GM18526 (cell line): ENCODE data around the gene SEC14L1.

Source experiments
- POLR2A ChIP-seq: IDR thresholded peaks from 3 replicates; pipeline ENCODE4 v1.6.1; 2011; ENCODE audit not compliant: insufficient read length; ENCODE audit errors: extremely low read depth

SEC14L1 gene

GRCh38 chr17:77210331-77210730, 69.6 kb downstream of the SEC14L1 start:
- TF ChIP-seq POLR2A, result no peak

- no peak for TF ChIP-seq POLR2A
Measured at GRCh38 chr17:77210946-77211541, 70.3 kb downstream of the SEC14L1 start.

GRCh38 chr17:77211681-77212080, 70.9 kb downstream of the SEC14L1 start:
- TF ChIP-seq POLR2A, result no peak

DNA sequence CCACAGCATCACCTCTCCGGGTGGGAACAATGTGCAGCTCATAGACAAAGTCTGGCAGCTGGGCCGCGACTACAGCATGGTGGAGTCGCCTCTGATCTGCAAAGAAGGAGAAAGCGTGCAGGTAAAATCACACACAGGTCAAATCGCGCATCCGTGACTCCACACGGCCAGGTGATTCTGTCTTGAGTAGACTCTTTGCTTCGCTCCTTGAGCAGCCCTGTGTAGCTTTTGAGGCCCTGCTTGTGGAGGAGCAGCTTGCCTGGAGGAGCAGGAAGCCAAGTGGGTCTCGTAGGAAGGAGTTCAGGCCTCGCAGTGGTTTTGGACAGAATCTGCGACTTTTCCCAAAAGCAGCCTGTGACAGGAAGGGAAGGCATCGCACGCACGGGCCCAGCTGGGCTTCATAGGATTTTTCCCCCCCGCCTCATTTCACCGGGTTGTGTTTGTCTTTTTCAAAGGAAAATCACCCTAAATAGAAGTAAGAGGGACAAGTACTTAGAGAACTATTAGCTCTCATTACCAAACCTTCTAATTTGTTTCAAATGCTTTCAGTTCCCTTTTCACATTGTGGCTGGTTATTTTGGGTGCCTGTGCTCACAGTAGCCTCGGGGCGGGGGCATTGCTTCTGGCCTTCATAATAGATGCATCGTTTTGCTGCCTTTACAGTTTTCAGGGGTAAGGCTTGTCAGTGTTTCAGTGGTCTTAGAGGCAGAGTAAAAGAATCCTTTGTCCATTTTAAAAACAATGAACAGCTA, 71.5 kb downstream of the SEC14L1 start:
- TF ChIP-seq POLR2A, result no peak

- no peak for TF ChIP-seq POLR2A
Measured at GRCh38 chr17:77212833-77213777, 72.3 kb downstream of the SEC14L1 start.

GRCh38 chr17:77213778-77214132, 73.0 kb downstream of the SEC14L1 start:
- TF ChIP-seq POLR2A, result no peak

- TF ChIP-seq POLR2A, result no peak
Measured at GRCh38 chr17:77214328-77214727, 73.6 kb downstream of the SEC14L1 start.

DNA sequence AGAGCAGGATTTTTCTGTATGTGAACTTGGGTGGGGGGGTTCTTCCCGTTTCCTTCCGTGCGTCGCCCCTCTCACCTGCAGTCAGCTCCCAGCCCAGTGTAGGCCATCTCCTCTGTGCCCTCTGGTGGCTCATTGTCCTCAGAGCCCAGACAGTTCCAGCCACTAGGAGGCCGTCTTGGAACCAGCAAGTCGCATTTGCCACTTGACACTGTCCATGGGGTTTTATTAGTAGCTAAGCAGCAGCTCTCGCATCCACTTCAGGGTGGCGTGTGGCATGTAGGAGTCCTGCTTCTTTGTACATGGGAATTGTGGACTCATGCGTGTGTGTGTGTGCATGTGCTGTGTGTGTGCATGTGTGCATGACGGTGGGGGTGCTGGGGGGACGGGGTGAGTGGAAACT, 74.0 kb downstream of the SEC14L1 start:
- TF ChIP-seq POLR2A, result no peak

DNA sequence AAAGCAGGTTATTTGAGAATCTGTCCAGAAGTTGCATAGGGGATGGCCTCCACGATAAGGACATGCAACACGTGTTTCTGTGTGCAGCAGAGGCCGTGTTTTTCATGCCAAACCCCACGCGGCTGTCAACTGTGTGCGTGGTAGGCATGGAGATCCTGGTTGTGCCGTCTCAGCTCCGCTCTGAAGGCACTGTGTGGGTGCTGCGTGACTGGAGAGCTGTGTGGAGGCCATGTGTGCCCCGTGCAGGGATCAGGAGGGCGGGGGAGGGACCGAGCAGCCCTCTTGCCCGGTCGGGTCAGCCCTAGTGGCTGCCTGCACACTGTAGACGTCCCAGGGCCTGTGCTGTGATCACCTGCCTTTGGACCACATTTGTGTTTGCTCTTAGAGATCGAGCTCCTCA, 74.5 kb downstream of the SEC14L1 start:
- no peak for TF ChIP-seq POLR2A

- no peak for TF ChIP-seq POLR2A
Measured at GRCh38 chr17:77216486-77216885, 75.7 kb downstream of the SEC14L1 start.

- no peak for TF ChIP-seq POLR2A
Measured at GRCh38 chr17:77217123-77217522, 76.4 kb downstream of the SEC14L1 start.

GRCh38 chr17:77217566-77217965, 76.8 kb downstream of the SEC14L1 start:
- TF ChIP-seq POLR2A, result no peak

- no peak for TF ChIP-seq POLR2A
Measured at GRCh38 chr17:77218902-77219301, 78.1 kb downstream of the SEC14L1 start.

- no peak for TF ChIP-seq POLR2A
Measured at GRCh38 chr17:77222356-77222755, 81.6 kb downstream of the SEC14L1 start.

GRCh38 chr17:77223642-77224420, 83.1 kb downstream of the SEC14L1 start:
- no peak for TF ChIP-seq POLR2A
